A673 (cell line): Measurements from ENCODE around the gene RSPH9.

Source experiments
- CTCF ChIP-seq: fragments of 300-800, 200-600 bp; sonication (generic); conservative IDR thresholded peaks from 2 replicates; pipeline ENCODE4 v1.5.1; 2017; ENCODE audit warnings: low read depth, mild to moderate bottlenecking, antibody characterized with exemption, low read length, moderate library complexity, mixed read lengths
- EZH2 ChIP-seq: fragments of 200-600 bp; sonication (generic); IDR thresholded peaks from 2 replicates; pipeline ENCODE4 v1.6.1; 2017; ENCODE audit warnings: borderline replicate concordance, low read depth, mild to moderate bottlenecking, mixed read lengths, antibody characterized with exemption, low read length; ENCODE audit not compliant: poor library complexity, severe bottlenecking

- TF ChIP-seq CTCF: no peak
- no peak for TF ChIP-seq EZH2
Measured at GRCh38 chr6:43604174-43604573, 40.7 kb upstream of the RSPH9 start.
